Measurements from ENCODE around the gene TP53INP2. TPM values are rescaled to one million over a fixed set of nuclear protein-coding genes. Genes with fewer than 3 reads are reported as not detected.

The TP53INP2 gene
- total and polyA plus RNA-seq, 9 of the 15 experiments (the other 6 are each of a cell fraction or from before 2014, with no cell fraction given) = 0.43 to 5.0 (median 1.3) TPM

DNA sequence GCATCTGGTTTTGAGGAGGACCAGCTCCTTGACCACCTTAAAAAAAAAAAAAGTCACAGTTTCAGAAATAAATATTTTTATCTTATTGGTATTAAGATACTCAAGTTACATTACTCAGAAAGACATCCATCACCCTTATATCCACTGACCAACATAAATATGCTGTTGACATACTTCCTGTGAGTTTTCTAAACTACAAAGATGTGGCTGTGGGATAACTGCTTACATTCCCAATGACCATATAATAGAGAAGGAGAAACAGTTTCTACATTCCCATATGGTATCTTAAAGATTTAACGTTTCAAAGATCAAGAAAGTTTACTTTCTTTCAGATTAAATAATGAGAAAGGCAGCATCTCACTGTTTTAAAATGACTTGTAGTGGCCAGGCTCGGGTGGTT lies 46.3 kb downstream of the TP53INP2 start (continued):
- TF ChIP-seq, protein P1, sequence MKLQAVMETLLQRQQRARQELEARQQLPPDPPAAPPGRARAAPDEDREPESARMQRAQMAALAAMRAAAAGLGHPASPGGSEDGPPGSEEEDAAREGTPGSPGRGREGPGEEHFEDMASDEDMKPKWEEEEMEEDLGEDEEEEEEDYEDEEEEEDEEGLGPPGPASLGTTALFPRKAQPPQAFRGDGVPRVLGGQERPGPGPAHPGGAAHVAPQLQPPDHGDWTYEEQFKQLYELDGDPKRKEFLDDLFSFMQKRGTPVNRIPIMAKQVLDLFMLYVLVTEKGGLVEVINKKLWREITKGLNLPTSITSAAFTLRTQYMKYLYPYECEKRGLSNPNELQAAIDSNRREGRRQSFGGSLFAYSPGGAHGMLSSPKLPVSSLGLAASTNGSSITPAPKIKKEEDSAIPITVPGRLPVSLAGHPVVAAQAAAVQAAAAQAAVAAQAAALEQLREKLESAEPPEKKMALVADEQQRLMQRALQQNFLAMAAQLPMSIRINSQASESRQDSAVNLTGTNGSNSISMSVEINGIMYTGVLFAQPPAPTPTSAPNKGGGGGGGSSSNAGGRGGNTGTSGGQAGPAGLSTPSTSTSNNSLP (IDR thresholded peaks at IDR 0.05; ENCODE audit: borderline replicate concordance, low read depth, low read length) = no peak
- TF ChIP-seq CCAR2 (IDR thresholded peaks at IDR 0.05; ENCODE audit: low read depth, low read length) (no peak), MCM3 (IDR thresholded peaks at IDR 0.05) (no peak), MEF2D (tag; conservative IDR thresholded peaks at IDR 0.05; ENCODE audit: low read depth) (no peak), EP400 (IDR thresholded peaks at IDR 0.05) (no peak), ZFX (CRISPR knock-in tag; IDR thresholded peaks at IDR 0.05) (no peak), ZNF561 (CRISPR knock-in tag; conservative IDR thresholded peaks at IDR 0.05) (no peak)
- TF ChIP-seq, protein P2, sequence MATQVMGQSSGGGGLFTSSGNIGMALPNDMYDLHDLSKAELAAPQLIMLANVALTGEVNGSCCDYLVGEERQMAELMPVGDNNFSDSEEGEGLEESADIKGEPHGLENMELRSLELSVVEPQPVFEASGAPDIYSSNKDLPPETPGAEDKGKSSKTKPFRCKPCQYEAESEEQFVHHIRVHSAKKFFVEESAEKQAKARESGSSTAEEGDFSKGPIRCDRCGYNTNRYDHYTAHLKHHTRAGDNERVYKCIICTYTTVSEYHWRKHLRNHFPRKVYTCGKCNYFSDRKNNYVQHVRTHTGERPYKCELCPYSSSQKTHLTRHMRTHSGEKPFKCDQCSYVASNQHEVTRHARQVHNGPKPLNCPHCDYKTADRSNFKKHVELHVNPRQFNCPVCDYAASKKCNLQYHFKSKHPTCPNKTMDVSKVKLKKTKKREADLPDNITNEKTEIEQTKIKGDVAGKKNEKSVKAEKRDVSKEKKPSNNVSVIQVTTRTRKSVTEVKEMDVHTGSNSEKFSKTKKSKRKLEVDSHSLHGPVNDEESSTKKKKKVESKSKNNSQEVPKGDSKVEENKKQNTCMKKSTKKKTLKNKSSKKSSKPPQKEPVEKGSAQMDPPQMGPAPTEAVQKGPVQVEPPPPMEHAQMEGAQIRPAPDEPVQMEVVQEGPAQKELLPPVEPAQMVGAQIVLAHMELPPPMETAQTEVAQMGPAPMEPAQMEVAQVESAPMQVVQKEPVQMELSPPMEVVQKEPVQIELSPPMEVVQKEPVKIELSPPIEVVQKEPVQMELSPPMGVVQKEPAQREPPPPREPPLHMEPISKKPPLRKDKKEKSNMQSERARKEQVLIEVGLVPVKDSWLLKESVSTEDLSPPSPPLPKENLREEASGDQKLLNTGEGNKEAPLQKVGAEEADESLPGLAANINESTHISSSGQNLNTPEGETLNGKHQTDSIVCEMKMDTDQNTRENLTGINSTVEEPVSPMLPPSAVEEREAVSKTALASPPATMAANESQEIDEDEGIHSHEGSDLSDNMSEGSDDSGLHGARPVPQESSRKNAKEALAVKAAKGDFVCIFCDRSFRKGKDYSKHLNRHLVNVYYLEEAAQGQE (IDR thresholded peaks at IDR 0.05; ENCODE audit: borderline replicate concordance) = no peak
- TF ChIP-seq, protein P2 (CRISPR knock-in tag; IDR thresholded peaks at IDR 0.05; ENCODE audit: low read depth) = no peak
- TF ChIP-seq, protein P3, sequence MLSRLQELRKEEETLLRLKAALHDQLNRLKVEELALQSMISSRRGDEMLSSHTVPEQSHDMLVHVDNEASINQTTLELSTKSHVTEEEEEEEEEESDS (CRISPR knock-in tag; IDR thresholded peaks at IDR 0.05) = no peak
